GM12878 (cell line): ENCODE measurements around the gene ITIH1. TPM values are rescaled to one million over a fixed set of nuclear protein-coding genes. Genes with fewer than 3 reads are reported as not detected.

Experiments
- ATAC-seq: fragments of 200-7000 bp; cut with Tn5 transposase; 3 replicates; pipeline ENCODE4 v1.9.1; 2020; ENCODE audit warnings: mild to moderate bottlenecking, moderate library complexity
- BruUV-seq: library from RNA; stranded (reverse); fragments of 400-500 nt; replicated peaks from 2 replicates; lab custom pipeline; 2021; lab: Mats Ljungman, UMichigan
- CTCF ChIA-PET: fragments of 300-600 bp; sonication (Branson Sonifier 250); formaldehyde crosslinking; extraction: SDS; loops from one replicate; lab custom pipeline; 2021; ENCODE audit warnings: inconsistent platforms; lab: Yijun Ruan, JAX
- POLR2A ChIA-PET: fragments of 350-600 bp; formaldehyde crosslinking; extraction: SDS; loops from one replicate; lab custom pipeline; 2021; ENCODE audit warnings: inconsistent platforms; lab: Charles Lee
- RAD21 ChIA-PET: fragments of 300-600 bp; sonication (Branson Sonifier 250); formaldehyde crosslinking; loops from one replicate; lab custom pipeline; 2023; ENCODE audit warnings: antibody characterized with exemption; ENCODE audit not compliant: unreplicated experiment; lab: Charles Lee
- SMC1A ChIA-PET: fragments of 300-600 bp; sonication (Branson Sonifier 250); formaldehyde crosslinking; loops from one replicate; lab custom pipeline; 2023; ENCODE audit not compliant: unreplicated experiment, uncharacterized antibody; lab: Charles Lee
- DNase-seq: peaks from one replicate; pipeline ENCODE4 v3.0.0-alpha.2; 2011; ENCODE audit warnings: low read depth, low spot score
- FAIRE-seq: peaks from 3 replicates; lab custom pipeline; 2011; peaks lifted over from hg19 to GRCh38; lab: Jason Lieb, UNC
- H2AFZ ChIP-seq: 2 replicates; pipeline ENCODE4 v1.6.0; 2011; ENCODE audit warnings: low read depth, low read length, control low read depth; ENCODE audit not compliant: control insufficient read depth
- H3K27ac ChIP-seq: 2 replicates; pipeline ENCODE4 v1.5.1; 2011; ENCODE audit warnings: control low read depth; ENCODE audit not compliant: control insufficient read depth, insufficient read depth
- H3K27me3 ChIP-seq, 2 experiments: replicated peaks in 1 of 2; 2 replicates each; pipeline versions ENCODE4 v1.6.0 to v1.6.1; 2011; ENCODE audit warnings: low read length in 1 of 2; ENCODE audit not compliant: control insufficient read depth in 2 of 2, insufficient read depth in 2 of 2
- H3K36me3 ChIP-seq, 2 experiments: 2 replicates each; pipeline ENCODE4 v1.5.1; 2011; ENCODE audit warnings: low read length in 1 of 2; ENCODE audit not compliant: control insufficient read depth in 2 of 2, insufficient read depth in 2 of 2
- H3K4me1 ChIP-seq: 2 replicates; pipeline ENCODE4 v1.6.1; 2011; ENCODE audit warnings: mild to moderate bottlenecking, low read length, moderate library complexity, mixed read lengths; ENCODE audit not compliant: control insufficient read depth, insufficient read depth
- H3K4me2 ChIP-seq: 2 replicates; pipeline ENCODE4 v1.6.0; 2011; ENCODE audit warnings: control low read depth; ENCODE audit not compliant: control insufficient read depth, insufficient read depth
- H3K4me3 ChIP-seq: fragments of 200-600 bp; sonication (generic); 2 replicates; pipeline ENCODE4 v1.5.1; 2016
- H3K79me2 ChIP-seq: 2 replicates; pipeline ENCODE4 v1.6.0; 2011; ENCODE audit warnings: low read length; ENCODE audit not compliant: control insufficient read depth, insufficient read depth
- H3K9ac ChIP-seq: 2 replicates; pipeline ENCODE4 v1.8.0; 2011; ENCODE audit warnings: low read length, control low read depth, mixed read lengths; ENCODE audit not compliant: control insufficient read depth, insufficient read depth
- H3K9me3 ChIP-seq: replicated peaks from 3 replicates; pipeline ENCODE4 v1.5.1; 2011; ENCODE audit warnings: mild to moderate bottlenecking, low read length; ENCODE audit not compliant: control insufficient read depth, insufficient read depth
- H4K20me1 ChIP-seq: 2 replicates; pipeline ENCODE4 v1.6.0; 2011; ENCODE audit not compliant: control insufficient read depth, insufficient read depth
- MLLT1 ChIP-seq: fragments of 450-650 bp; IDR thresholded peaks from 2 replicates; pipeline ENCODE4 v1.6.1; 2016; ENCODE audit warnings: mild to moderate bottlenecking
- MXI1 ChIP-seq: fragments of 150-350 bp; IDR thresholded peaks from 2 replicates; pipeline ENCODE4 v1.6.1; 2011; ENCODE audit warnings: low read depth, mild to moderate bottlenecking, inconsistent platforms, low read length, improper control_type of control experiment
- WGBS: methylation state at CpG from one replicate; pipeline ENCODE4 v1.1.6; 2016; ENCODE audit warnings: low lambda C conversion rate; ENCODE audit not compliant: insufficient replicate concordance, insufficient coverage; ENCODE audit errors: missing lambda C conversion rate; 5-methylcytosine and 5-hydroxymethylcytosine counted together
- in situ Hi-C: fragments of 300-500 bp; cut with MboI; formaldehyde crosslinking; loops from 9 replicates; pipeline ENCODE4 v1.14.3; 2018; ENCODE audit warnings: mixed read lengths
- intact Hi-C: fragments of 100-400 bp; cut with micrococcal nuclease; formaldehyde crosslinking; loops from one replicate; pipeline ENCODE4 v1.14.2; 2022; ENCODE audit not compliant: unreplicated experiment
- polyA plus RNA-seq, 11 experiments: library from polyadenylated mRNA; depleted of rRNA in 4 of 11; unstranded in 6 of 11; stranded (reverse) in 5 of 11; fragments of >200 nt; fragmentation: Nextera tagmentation in 4 of 11; fragmentation: Illumina TruSeq in 1 of 11; extraction: Ambion mirVana in 4 of 11; extraction: Trizol in 1 of 11; gene quantifications; 1 replicate in 1 of 11; 2 replicates in 10 of 11; pipeline versions ENCODE4 v1.2.1 to v1.2.3, GENCODE V29; 2011 to 2016; ENCODE audit warnings: inconsistent platforms in 2 of 11, missing spikeins in 2 of 11, low read depth in 1 of 11
- total RNA-seq, 4 experiments: library from RNA; depleted of rRNA in 3 of 4; stranded (reverse); fragments of >200 nt in 3 of 4; fragmentation: Illumina TruSeq in 1 of 4; extraction: Trizol in 1 of 4; gene quantifications; 2 replicates each; pipeline versions ENCODE4 v1.2.1 to v1.2.3, GENCODE V29; 2013 to 2021

ITIH1 gene
- total and polyA plus RNA-seq, 10 of the 15 experiments (the other 5 are each of a cell fraction or from before 2014, with no cell fraction given) = 0.33 to 0.64 (median 0.44) TPM; not detected in 7

GRCh38 chr3:52769786-52770455 lies 7.5 kb upstream of the ITIH1 start:
- ATAC-seq (no peak), DNase-seq (no peak)
- Histone ChIP-seq H3K36me3 (no peaks in the 10 kb centered on the region), H3K9me3 (no peaks in the 10 kb centered on the region), H3K79me2 (peaks cover 9% of the 10 kb centered on the region), H3K4me1 (peaks cover 4% of the 10 kb centered on the region), H3K4me3 (peak overlapping the region; percentile 73), H2AFZ (peak overlapping the region; percentile 86)
- intact Hi-C loops = loop anchor here (2.0 kb wide), 1 partner anchor 63 kb away; the partner anchor contains the start of gene SPCS1
- ChIA-PET RAD21 (interaction anchor here (0.6 to 1.9 kb wide), 4 partner anchors 9 to 304 kb away, joined by 3 to 8 read pairs (median 4); partner anchors contain the start of genes GLT8D1 and SPCS1), CTCF (interaction anchor here (0.9 to 1.2 kb wide), 3 partner anchors 10 to 125 kb away, joined by 3 to 4 read pairs (median 4); no protein-coding TSS in a partner anchor), POLR2A (interaction anchor here (0.6 to 1.5 kb wide), 6 partner anchors 9 to 85 kb away, joined by 3 to 15 read pairs (median 3); no protein-coding TSS in a partner anchor)
- WGBS = 39% methylated on average over 13 of the region's 13 CpGs
- TF ChIP-seq MXI1 (no peak), MLLT1 (peak; percentile 11; the same call in 1 of the 2 replicates)
- TF ChIP-seq, all 136 proteins: peak for 1
- TSS peak; percentile 65 for BruUV-seq
- Histone ChIP-seq H3K27ac (no peak overlapping the region), H3K4me2 (peak overlapping the region; percentile 72), H4K20me1 (no peaks in the 10 kb centered on the region), H3K9ac (peak overlapping the region; percentile 78), H3K27me3 (no peaks in the 10 kb centered on the region)
- FAIRE-seq = peak; percentile 56
- in situ Hi-C loops = no loop called here
- SMC1A ChIA-PET = interaction anchor here (0.9 to 1.3 kb wide), 4 partner anchors 10 to 83 kb away, joined by 3 to 5 read pairs (median 3); no protein-coding TSS in a partner anchor
